Activated naive CD8-positive, alpha-beta T cell treated with anti-CD3 and anti-CD28 coated beads, Interleukin-2, amount 50 U/mL, for 16 hours (primary cell): ENCODE measurements around the gene AKR1B15.
"Not testable (repeated sequence)": the region's sequence is repeated elsewhere in the genome, so short reads cannot be mapped to it uniquely, and the experiment has no call there.

Experiments used
- DNase-seq: peaks from one replicate; pipeline ENCODE4 v3.0.0-alpha.2; 2020; ENCODE audit warnings: low read depth, low spot score

AKR1B15 gene

DNA sequence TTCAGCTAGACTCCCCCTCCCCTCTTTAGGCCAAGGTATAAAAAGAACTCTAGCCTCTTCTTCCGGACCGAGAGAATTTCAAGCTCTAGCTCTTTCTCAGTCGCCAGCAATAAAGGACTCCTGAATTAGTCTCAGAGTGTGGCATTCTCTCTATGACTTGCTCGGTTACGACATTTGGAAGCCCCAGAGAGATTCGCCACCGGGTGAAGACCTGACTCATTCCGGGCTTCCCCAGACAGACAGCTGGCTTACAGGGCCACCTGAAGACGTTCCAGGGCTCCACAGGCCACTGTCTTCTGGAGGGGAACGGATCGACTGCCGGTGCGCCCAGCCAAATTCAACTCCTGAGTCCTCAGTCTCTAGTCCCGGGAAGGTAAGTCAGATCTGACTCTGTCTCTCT, at the start of gene AKR1B15:
TSS of gene AKR1B15 (plus strand) at position 234 of the 400 bp plus-strand sequence. CDS start 15,510 bp downstream, outside the sequence.
- DNase-seq: no peak

DNA sequence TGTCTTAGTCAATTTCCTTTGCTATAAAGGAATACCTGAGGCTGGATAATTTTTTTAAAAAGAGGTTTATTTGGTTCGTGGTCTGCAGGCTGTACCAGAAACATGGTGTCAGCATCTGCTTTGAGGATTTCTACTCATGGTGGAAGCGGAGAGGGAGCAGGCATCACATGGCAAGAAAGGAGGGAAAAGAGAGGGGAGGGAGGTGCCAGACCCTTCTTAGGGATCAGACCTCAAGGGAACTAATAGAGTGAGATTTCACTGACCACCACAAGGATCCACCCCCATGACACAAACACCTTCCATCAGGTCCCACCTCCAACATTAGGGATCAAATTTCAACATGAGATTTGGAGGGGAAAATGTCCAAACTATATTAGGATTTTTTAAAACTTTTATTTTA, 48.5 kb upstream of the AKR1B15 start:
- no peak for DNase-seq

DNA sequence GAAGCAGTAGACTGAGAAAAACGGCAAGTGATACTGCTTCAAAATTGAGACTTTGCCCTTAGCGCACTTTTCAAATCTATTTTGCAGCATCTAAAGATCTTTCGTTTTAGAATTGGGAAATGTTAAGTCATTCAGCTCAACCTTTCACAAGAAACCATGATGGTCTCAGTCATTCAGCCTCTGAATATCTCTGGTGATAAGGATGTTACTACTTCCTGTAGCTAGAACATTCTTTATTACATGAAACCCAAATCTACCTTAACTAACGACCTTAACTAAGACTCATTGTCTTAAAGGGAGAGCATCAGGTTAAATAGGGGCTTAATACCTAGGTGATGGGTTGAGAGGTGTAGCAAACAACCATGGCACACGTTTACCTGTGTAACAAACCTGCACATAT, 47.9 kb upstream of the AKR1B15 start:
- no peak for DNase-seq

DNA sequence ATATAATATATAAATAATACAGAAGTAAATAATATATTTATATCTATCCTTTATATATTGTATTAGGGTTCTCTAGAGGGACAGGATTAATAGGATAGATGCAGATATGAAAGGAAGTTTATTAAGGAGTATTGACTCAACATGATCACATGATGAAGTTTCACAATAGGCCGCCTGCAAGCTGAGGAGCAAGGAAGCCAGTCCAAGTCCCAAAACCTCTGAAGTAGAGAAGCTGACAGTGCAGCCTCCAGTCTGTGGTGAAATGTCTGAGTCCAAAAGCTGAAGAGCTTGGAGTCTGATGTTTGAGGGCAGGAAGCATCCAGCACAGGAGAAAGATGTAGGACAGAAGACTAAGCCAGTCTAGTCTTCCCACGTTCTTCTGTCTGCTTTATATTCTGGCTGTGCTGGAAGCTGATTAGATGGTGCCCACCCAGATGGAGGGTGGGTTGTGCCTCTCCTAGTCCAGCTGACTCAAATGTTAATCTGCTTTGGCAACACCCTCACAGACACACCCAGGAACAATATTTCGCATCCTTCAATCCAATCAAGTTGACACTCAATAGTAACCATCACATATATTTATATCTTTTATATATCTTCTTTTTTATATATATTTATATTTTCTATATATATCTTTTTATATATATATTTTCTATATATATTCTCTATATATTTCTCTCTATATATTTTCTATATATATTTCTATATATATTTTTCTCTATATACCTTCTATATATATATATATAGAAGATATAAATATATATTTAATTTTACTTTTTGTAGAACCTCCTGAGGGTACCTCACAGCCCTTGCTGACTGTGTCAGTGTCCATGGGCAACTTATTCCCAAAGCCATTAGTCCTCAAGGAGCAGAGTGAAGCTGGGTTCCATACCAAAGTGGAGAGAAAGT, 46.2 kb upstream of the AKR1B15 start:
- no peak for DNase-seq

DNA sequence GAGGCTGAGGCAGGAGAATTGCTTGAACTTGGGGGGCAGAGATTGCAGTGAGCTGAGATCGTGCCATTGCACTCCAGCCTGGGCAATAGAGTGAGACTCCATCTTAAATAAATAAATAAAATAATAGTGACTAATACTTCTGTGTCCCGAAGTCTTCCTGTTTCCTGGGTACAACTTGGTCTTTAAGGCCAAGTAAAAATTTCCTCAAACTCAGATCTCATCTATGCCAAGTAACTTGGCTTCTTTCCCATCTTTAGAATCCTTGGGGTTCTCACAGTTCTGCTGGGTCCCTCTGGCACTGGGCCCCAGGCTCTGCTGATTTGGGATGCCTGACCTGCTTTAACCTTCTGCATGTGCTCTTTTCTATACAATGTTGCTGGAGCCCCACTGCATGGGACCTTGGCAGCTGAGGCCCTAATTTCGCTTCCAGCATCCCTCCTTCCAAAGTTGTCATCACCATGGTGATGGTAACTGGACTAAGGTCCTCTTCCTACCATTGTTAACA, 44.2 kb upstream of the AKR1B15 start:
- DNase-seq: no peak

DNA sequence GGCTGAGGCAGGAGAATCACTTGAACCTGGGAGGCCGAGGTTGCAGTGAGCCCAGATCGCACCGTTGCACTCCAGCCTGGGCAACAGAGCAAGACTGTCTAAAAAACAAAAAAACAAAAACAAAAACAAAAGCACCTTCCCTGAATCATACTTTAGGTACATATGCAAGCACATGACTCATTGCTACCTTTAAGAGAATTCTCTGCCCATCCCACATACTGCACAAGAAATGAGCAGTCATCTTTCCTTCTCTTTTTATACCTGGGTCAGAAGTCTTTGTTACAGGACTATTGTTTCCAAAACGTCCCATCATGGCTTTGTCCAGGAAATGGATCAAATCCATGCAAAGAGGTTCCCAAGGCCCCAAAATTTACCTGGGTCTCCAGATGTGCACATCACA, 43.1 kb upstream of the AKR1B15 start:
- DNase-seq: no peak

DNA sequence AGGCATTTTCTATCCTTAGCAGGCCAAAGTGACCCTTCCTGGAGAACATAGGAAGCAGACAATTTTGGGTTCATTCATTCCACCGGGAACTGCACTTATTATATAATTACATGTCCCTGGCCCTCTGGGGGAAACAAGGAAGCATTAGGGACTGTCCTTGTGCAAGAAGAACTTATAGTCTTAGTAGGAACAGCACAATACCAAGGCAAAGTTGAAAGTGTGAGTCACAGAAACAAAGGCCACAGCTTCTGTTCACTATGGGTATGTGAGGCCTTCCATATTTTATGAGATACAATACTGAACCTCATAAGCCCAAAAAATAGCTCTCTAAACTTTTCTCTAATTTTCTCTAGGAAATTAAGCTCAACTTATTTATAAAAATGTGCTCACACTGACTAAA, 39.9 kb upstream of the AKR1B15 start:
- no peak for DNase-seq

DNA sequence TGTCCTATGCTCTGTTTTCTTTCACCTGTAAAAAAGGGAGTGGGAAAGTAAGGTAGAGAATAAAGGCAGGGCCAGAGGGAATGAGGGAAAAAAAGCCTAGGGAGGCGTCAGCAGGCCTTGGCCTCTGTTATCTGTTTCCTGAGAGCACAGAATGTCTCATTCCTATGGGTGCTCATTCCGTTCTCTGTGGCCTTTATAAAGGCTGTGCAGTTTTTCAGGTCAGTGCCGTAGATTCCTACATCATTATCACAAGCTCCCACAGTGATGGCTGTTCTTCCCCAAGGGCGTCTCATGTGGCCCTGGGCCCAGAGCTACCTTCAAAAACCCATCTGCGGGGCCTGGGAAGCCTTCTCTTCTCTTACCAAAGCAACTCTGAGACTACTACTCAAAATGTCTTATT, 38.3 kb upstream of the AKR1B15 start:
- DNase-seq: no peak

DNA sequence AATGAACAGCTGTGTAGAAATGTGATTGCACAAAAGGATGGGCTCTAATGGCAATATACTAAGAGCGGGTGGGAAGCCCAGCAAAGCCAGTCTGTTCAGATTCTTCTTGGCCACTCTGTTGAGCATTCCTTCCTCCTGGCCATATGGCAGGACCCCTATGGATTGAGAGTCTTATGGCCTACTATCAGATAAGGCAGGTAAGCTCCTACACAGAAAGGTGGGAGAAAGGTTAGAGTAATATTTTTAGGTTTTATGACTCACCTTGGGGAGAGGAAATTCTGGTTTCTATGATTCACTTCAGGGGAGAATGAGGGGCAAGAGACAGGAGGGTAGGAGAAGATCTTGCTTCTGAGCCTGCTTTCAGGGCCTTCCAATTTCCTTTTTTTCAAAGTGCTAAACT, 36.6 kb upstream of the AKR1B15 start:
- no peak for DNase-seq

DNA sequence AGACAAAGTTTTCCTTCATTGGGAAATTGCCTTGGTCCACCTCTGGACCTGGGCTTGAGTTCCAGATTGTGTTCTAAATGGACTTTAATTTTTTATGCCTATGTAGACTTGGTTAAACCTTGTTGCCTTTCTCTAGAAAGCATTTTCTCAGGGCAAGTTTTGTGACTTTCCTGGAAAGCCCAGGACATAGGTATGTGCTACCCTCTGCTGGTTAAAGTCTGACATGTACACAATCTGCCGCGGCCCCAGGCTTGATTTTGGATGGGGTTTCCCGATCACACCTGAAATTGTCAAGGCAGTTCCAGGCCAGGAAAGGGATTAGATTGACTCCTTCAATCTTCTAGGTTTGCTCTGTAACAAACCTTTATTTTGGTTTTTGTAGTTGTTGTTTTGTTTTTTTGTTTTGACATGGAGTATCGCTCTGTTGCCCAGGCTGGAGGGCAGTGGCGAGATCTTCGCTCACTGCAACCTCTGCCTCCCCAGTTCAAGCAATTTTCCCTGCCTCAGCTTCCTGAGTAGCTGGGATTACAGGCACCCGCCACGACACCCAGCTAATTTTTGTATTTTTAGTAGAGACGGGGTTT, 35.6 kb upstream of the AKR1B15 start:
- no peak for DNase-seq

DNA sequence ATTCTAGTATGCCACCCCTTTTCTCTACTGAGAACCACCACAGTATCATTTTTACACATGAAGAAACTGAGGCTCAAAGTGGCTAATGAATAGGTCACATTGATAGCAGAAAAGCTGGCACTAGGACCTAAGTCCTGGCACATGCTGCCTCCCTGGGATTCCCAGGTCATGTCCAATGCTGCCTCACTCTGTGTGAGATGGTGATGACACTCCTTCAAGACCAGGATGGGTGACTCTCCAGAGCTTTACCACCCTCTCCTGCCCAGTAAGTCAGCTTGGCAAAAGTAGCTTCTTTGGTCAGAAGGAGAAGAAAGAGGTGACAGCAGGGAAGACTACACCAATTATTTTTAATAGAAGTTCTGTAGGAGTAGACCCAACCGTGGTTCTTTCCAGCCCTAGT, 34.8 kb upstream of the AKR1B15 start:
- DNase-seq: no peak

DNA sequence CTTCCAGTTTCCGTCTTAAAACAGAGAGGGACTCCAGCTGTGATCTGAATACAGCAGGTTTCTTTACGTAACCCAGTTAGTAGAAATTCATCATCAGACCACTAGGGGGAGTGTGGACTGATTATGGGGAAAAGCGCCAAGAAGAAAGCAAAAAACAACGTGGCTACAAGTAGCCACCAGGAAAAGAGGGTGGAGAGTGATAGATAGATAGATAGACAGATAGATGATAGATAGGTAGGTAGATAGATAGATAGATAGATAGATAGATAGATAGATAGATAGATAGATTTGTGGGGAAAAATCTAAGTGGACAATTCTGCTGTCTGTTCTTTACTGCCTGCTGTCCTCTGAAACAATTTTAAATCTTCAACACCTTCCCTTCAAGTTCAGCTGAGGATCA, 34.2 kb upstream of the AKR1B15 start:
- DNase-seq: no peak

DNA sequence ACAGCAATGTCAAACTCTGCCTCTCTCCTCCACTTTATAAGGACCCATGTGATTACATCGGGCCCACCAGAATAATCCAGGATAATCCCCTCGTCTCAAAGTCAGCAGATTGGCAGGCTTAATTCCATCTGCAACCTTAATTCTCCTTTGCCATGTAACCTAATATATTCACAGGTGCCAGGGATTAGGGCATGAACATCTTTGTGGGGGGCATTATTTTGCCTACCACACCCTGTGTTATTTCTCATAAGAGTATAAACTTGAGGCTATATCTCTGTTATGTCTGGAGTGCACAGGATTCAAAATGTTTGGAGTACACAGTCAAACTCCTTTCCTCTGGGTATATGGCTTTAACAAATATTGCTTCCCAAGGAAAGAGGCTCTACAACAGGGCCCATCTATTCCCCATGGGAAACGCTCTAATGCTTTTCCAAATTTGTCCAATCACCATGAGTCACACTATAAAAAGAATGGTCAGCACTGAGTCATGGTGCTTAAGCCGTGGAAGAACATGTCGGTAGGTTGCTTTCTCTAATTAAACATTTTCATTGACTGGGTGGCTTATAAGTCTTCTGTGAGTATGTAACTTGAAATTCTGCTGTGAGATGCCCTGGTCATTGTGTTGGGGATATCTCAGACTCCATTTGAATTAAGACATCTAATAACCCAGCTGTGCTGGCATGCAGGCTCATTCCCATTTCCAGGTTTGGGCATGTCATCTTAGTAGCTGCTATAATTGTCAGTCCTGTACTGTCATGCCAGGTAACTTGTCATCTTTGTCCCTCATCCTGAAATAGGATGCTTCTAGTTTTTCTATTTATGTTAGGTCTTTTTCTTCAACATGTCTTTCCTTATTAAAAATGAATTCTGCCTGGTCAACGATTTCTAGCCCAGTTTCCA, 33.1 kb upstream of the AKR1B15 start:
- DNase-seq: no peak

DNA sequence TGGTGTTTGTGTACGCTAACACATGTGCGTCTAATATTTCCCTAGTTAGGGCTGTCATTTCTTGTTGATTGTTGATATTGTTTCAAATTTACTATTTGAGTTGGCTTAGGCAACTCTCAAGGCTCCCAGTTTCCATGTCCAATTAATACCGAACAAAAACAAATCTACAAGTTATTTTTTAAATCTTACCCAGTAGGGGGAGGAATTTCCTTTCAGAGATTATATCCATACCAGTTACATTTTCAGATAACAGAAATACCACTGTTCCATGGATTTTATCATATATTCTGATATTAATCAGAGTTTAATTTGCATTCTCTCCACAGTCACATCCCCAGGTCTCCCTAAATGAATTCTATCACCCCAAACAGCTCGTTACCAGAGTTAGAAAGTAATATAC, 28.8 kb upstream of the AKR1B15 start:
- no peak for DNase-seq

DNA sequence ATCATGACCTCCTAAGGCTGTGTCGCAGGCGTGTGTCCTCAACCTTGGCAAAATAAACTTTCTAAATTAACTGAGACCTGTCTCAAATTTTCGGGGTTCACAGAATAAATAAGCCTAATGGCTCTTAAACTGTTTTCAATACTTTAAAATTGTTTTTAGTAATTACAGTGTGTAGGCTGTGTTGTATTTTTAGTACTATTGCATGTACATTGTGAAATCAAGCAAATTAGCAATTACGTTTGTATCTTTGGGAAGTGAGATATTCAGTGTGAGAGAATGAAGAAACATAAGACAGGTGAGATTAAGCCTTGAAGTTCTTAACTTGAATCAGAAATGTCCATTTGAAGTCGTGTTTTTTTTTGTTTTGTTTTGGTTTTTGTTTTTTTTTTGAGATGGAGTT, 26.3 kb upstream of the AKR1B15 start:
- DNase-seq: no peak

DNA sequence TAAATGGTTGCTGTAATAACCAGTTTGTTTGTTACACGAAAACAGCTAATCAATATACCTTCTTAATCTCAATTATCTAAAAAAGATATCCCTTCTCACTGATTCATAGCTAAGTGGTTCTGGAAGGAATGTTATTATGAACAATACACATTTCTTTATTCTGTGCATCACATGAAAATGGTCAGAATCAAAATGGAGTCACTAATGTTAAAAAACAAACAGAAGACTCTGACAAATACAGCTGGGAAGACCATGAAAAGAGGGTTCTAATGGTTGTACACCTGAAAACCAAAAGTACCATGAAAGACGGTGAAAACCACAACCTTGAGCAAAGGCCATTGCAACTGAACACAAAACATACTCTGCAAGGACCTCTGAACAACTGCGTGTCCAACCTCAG, 23.5 kb upstream of the AKR1B15 start:
- not testable (repeated sequence) for DNase-seq

DNA sequence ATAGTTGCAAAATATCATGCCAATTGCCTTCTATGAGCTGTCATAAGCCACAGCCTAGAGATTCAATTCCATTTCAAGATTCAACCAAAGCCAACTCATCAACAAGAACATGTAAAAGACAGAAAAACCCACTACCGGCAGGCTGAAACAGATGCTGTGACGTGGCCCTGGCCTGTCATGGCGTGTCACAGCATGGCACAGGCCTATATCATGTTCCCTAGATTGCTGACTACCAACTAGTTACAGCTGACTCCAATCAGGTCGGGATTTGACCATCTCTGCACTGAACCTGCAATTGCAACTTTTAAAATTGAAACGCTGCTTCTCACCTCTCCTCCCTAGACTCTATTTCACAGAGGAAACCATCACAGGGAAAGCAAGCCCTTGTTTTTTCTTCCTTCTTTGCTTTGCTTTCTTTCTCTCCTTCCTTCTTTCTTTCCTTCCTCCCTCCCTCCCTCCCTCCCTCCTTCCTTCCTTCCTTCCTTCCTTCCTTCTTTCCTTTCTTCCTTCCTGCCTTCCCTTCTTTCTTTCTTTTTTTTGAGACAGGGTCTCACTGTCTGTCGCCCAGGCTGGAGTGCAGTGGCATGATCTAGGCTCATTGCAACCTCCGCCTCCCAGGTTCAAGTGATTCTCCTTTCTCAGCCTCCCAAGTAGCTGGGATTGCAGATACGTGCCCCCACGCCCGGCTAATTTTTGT, 22.2 kb upstream of the AKR1B15 start:
- not testable (repeated sequence) for DNase-seq

DNA sequence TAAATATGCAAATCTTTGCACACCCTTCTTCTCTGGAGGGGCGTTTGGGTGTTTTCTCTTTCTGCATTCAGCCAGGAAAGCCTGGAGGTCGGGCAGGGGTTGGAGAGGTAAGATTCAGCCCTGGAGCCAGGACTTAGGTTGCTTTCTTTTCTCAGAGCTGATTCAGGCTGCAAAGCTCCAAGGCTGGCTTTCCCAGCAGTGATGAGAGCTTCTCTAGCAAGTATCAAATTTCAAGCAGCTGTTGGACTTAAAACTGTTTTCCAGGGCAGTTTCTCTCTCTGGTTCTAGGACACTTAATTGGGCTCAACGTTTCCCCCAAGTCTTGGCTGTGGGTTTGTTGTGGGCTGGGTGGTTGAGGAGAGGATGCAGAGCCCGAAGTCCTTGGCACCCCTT, 20.9 kb upstream of the AKR1B15 start:
- no peak for DNase-seq

DNA sequence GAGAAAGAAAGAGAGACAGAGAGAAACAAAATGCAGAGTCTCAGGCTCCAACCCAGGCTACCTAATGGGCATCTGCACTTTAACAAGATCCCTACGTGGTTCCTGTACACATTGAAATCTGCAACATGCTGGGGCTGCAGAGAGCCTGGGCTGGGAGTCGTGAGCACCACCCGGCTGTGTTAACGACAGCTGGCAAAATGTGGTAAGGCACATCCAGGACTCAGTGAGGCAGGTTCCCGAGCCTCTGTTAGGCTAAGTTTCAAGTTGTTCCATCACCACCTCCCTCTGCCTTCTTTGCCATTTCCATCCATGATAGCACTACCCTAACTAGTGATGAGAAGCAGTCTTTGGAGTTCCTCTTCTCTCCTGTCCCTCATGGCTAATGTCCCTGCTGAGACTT, 20.2 kb upstream of the AKR1B15 start:
- no peak for DNase-seq

DNA sequence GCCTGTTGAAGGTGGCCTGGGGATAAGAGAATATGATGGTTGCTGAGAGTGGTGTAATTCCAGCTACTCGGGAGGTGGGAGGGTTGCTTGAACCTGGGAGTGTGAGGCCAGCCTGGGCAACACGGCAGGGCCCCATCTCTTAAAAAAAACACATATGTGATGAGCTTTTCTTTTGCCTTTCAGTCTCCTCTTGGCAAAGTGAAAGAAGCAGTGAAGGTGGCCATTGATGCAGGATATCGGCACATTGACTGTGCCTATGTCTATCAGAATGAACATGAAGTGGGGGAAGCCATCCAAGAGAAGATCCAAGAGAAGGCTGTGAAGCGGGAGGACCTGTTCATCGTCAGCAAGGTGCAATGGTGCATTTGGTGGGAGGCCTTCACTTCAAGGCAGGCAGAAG, 18.4 kb upstream of the AKR1B15 start:
- no peak for DNase-seq

DNA sequence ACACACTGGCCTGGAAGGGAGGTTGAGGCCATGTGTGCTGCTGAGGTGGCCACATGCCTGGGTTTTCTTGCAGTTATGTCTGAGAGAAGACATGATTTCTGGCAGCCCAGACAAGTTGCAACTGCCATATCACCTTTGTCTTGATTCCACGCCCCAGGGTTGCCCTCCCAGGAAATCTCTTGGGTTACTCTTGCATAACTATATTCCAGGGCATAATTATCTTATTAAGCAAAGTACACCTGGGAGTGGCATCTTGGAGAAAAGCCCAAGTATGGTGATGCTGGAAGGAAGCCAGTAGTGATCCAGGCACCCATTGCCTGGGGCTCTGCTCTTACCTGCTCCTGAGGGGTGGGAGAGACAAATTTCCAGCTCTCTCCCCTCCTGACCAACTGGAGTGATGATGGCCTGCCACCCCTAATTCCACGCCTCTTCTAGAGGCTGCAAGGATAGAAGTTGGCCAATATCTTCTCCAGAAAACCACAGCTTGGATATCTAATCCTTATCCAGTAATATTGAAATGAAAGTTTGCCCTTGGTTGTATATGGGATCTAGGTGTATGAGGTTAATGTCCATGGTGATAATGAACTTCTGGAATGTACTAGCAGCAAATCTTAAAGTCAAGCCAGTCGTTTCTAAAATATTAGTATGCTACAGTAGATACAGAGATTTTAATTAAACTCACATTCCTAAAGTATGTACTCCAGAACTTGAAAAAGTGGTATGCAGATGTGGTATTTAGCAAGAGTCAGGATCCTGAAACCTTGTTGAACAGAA, 16.5 kb upstream of the AKR1B15 start:
- no peak for DNase-seq
